Measurements from ENCODE around the gene PSIP1. TPM values are rescaled to one million over a fixed set of nuclear protein-coding genes. Genes with fewer than 3 reads are reported as not detected.

PSIP1 gene
- total and polyA plus RNA-seq, 9 of the 15 experiments (the other 6 are each of a cell fraction or from before 2014, with no cell fraction given) = 18.8 to 119 (median 59.9) TPM

DNA sequence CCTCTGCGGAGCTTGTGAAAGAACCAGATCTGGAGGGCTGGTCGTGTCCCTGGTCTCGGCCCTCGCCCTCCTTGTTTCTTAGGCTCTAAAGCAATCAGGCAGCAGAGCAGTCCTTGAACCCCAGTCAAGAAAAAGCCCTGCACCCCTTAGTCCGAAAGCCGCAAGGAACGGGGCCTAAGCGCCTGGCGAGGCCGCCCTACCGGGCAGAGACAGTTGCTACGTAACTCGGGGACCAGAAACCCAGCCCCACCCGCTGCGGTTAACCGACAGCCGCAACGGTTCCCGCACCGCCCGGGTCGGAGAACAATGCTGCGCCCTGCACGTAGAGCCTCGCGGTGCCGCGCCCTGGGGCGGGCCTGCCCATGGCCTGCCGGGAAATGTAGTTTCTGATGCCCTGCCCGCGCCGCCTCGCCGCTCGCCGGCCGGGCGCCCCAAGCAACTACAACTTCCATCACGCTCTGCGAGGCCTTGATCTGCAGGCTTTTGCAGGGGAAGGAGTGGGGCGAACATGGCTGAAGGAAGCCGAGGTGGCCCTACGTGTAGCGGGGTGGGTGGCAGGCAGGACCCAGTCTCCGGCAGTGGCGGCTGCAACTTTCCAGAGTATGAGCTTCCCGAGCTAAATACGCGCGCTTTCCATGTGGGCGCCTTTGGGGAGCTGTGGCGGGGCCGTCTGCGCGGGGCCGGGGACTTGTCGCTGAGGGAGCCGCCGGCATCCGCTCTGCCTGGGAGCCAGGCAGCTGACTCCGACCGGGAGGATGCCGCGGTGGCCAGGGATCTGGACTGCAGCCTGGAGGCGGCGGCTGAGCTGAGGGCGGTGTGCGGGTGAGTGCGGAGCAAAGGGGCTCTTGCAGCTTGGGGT, 88.2 kb downstream of the PSIP1 start, which contains the start of gene SNAPC3:
Gene SNAPC3, plus strand, starts transcription at position 505 of the 859 bp plus-strand sequence. Its CDS starts 4 bp downstream, at position 509.
- Histone ChIP-seq H4K20me1 (replicated peaks; ENCODE audit: control insufficient read depth, insufficient read depth, low read length) (no peaks in the 10 kb centered on the region), H3K4me3 (peak within 1 kb of the TSS; percentile 96), H3K79me2 (ENCODE audit: control insufficient read depth, insufficient read depth, low read length) (peaks cover 49% of the 10 kb centered on the region), H3K27me3 (ENCODE audit: control insufficient read depth in 2 of 2, insufficient read depth in 2 of 2, low read length in 2 of 2) (no peaks in the 10 kb centered on the region), H3K4me2 (ENCODE audit: insufficient read depth, low read length) (peak within 1 kb of the TSS; percentile 84), H3K36me3 (ENCODE audit: control insufficient read depth, insufficient read depth, low read length) (peaks cover 30% of the 10 kb centered on the region), H3K27ac (ENCODE audit: extremely low read depth, low read depth, low read length) (peak within 1 kb of the TSS; percentile 75), H3K9me1 (ENCODE audit: control insufficient read depth, insufficient read depth, low read length) (peaks cover 2% of the 10 kb centered on the region), H3K9ac (ENCODE audit: insufficient read depth in 1 of 2, low read depth in 2 of 2, low read length in 2 of 2) (peak within 1 kb of the TSS; percentile 79 to 94), H3K4me1 (replicated peaks in 1 of 2; ENCODE audit: control insufficient read depth in 2 of 2, insufficient read depth in 2 of 2, low read length in 2 of 2) (peaks cover 8 to 18% of the 10 kb centered on the region in 2 experiments; a peak in 4 of 5 replicates), H2AFZ (ENCODE audit: low read depth, low read length) (peak within 1 kb of the TSS; percentile 94), H3K9me3 (replicated peaks; ENCODE audit: control insufficient read depth, insufficient read depth, low read depth, low read length) (no peaks in the 10 kb centered on the region)
- CTCF ChIA-PET (ENCODE audit: low intra/inter-chr PET ratio) = no interaction called here
- POLR2A ChIA-PET = interaction anchor here (0.9 kb wide), 1 partner anchor 184 kb away, joined by 3 read pairs; no protein-coding TSS in a partner anchor
- in situ Hi-C loops (cut with MboI) = no loop called here
- 1% methylated on average over 48 of the region's 70 CpGs for WGBS (ENCODE audit: insufficient coverage, low coverage, missing lambda C conversion rate)
- no TSS peak for BruUV-seq (replicated peaks)
- intact Hi-C loops (cut with micrococcal nuclease) = loop anchor here (5.0 kb wide), 1 partner anchor 110 kb away; no protein-coding TSS in a partner anchor
- DNase-seq (ENCODE audit: extremely low read depth in 1 of 4, low spot score in 3 of 4) (peak; percentile 76 to 93 (median 82)), ATAC-seq (peak; percentile 98), FAIRE-seq (peak; percentile 90)
- TF ChIP-seq, protein P1, sequence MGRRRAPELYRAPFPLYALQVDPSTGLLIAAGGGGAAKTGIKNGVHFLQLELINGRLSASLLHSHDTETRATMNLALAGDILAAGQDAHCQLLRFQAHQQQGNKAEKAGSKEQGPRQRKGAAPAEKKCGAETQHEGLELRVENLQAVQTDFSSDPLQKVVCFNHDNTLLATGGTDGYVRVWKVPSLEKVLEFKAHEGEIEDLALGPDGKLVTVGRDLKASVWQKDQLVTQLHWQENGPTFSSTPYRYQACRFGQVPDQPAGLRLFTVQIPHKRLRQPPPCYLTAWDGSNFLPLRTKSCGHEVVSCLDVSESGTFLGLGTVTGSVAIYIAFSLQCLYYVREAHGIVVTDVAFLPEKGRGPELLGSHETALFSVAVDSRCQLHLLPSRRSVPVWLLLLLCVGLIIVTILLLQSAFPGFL (CRISPR knock-in tag; IDR thresholded peaks at IDR 0.05) = no peak
- TF ChIP-seq, protein P2, sequence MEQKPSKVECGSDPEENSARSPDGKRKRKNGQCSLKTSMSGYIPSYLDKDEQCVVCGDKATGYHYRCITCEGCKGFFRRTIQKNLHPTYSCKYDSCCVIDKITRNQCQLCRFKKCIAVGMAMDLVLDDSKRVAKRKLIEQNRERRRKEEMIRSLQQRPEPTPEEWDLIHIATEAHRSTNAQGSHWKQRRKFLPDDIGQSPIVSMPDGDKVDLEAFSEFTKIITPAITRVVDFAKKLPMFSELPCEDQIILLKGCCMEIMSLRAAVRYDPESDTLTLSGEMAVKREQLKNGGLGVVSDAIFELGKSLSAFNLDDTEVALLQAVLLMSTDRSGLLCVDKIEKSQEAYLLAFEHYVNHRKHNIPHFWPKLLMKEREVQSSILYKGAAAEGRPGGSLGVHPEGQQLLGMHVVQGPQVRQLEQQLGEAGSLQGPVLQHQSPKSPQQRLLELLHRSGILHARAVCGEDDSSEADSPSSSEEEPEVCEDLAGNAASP (IDR thresholded peaks at IDR 0.05) = no peak
- TF ChIP-seq FOXA3 (CRISPR knock-in tag; conservative IDR thresholded peaks at IDR 0.05 in 1 of 2, IDR thresholded peaks at IDR 0.05 in 1 of 2) (no peak), JUND (IDR thresholded peaks at IDR 0.05; ENCODE audit: borderline replicate concordance, low read depth, low read length) (peak; percentile 32; the same call in 1 of the 2 replicates), JUND (tag; IDR thresholded peaks at IDR 0.05; ENCODE audit: borderline replicate concordance, low read depth, low read length) (no peak; the same call in 2 of the 3 replicates), ATF7 (IDR thresholded peaks at IDR 0.05) (peak; percentile 73), E2F3 (CRISPR knock-in tag; IDR thresholded peaks at IDR 0.05) (no peak)
- TF ChIP-seq, protein P3, sequence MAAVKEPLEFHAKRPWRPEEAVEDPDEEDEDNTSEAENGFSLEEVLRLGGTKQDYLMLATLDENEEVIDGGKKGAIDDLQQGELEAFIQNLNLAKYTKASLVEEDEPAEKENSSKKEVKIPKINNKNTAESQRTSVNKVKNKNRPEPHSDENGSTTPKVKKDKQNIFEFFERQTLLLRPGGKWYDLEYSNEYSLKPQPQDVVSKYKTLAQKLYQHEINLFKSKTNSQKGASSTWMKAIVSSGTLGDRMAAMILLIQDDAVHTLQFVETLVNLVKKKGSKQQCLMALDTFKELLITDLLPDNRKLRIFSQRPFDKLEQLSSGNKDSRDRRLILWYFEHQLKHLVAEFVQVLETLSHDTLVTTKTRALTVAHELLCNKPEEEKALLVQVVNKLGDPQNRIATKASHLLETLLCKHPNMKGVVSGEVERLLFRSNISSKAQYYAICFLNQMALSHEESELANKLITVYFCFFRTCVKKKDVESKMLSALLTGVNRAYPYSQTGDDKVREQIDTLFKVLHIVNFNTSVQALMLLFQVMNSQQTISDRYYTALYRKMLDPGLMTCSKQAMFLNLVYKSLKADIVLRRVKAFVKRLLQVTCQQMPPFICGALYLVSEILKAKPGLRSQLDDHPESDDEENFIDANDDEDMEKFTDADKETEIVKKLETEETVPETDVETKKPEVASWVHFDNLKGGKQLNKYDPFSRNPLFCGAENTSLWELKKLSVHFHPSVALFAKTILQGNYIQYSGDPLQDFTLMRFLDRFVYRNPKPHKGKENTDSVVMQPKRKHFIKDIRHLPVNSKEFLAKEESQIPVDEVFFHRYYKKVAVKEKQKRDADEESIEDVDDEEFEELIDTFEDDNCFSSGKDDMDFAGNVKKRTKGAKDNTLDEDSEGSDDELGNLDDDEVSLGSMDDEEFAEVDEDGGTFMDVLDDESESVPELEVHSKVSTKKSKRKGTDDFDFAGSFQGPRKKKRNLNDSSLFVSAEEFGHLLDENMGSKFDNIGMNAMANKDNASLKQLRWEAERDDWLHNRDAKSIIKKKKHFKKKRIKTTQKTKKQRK (IDR thresholded peaks at IDR 0.05; ENCODE audit: borderline replicate concordance, low read depth, low read length) = no peak
- TF ChIP-seq, protein P4, sequence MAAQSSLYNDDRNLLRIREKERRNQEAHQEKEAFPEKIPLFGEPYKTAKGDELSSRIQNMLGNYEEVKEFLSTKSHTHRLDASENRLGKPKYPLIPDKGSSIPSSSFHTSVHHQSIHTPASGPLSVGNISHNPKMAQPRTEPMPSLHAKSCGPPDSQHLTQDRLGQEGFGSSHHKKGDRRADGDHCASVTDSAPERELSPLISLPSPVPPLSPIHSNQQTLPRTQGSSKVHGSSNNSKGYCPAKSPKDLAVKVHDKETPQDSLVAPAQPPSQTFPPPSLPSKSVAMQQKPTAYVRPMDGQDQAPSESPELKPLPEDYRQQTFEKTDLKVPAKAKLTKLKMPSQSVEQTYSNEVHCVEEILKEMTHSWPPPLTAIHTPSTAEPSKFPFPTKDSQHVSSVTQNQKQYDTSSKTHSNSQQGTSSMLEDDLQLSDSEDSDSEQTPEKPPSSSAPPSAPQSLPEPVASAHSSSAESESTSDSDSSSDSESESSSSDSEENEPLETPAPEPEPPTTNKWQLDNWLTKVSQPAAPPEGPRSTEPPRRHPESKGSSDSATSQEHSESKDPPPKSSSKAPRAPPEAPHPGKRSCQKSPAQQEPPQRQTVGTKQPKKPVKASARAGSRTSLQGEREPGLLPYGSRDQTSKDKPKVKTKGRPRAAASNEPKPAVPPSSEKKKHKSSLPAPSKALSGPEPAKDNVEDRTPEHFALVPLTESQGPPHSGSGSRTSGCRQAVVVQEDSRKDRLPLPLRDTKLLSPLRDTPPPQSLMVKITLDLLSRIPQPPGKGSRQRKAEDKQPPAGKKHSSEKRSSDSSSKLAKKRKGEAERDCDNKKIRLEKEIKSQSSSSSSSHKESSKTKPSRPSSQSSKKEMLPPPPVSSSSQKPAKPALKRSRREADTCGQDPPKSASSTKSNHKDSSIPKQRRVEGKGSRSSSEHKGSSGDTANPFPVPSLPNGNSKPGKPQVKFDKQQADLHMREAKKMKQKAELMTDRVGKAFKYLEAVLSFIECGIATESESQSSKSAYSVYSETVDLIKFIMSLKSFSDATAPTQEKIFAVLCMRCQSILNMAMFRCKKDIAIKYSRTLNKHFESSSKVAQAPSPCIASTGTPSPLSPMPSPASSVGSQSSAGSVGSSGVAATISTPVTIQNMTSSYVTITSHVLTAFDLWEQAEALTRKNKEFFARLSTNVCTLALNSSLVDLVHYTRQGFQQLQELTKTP (IDR thresholded peaks at IDR 0.05; ENCODE audit: low read depth in 1 of 2, partially characterized antibody in 2 of 2) = peak in 1 of 2 experiments; percentile 96

Data from K562 (cell line).